Effector memory CD4-positive, alpha-beta T cell (primary cell): ENCODE measurements around the gene RELN.
"Not testable (repeated sequence)": the region's sequence is repeated elsewhere in the genome, so short reads cannot be mapped to it uniquely, and the experiment has no call there.

Source experiments
- DNase-seq, 3 donors: peaks; one replicate each; pipeline ENCODE4 v3.0.0-alpha.2; 2020
- H3K27ac ChIP-seq: 2 replicates; pipeline ENCODE4 v1.7.0; 2013; ENCODE audit warnings: mild to moderate bottlenecking, low read length, moderate library complexity; ENCODE audit not compliant: insufficient read depth, poor library complexity, severe bottlenecking
- H3K27me3 ChIP-seq: replicated peaks from 2 replicates; pipeline ENCODE4 v1.7.0; 2013; ENCODE audit warnings: mild to moderate bottlenecking, low read length; ENCODE audit not compliant: insufficient read depth, control insufficient read depth, poor library complexity, severe bottlenecking
- H3K36me3 ChIP-seq: 2 replicates; pipeline ENCODE4 v1.7.0; 2013; ENCODE audit warnings: mild to moderate bottlenecking, low read length, moderate library complexity; ENCODE audit not compliant: control insufficient read depth, insufficient read depth
- H3K4me1 ChIP-seq: 2 replicates; pipeline ENCODE4 v1.7.0; 2013; ENCODE audit warnings: low read length, mild to moderate bottlenecking; ENCODE audit not compliant: control insufficient read depth, insufficient read depth, poor library complexity, severe bottlenecking
- H3K4me3 ChIP-seq: 2 replicates; pipeline ENCODE4 v1.7.0; 2013; ENCODE audit warnings: low read length, low read depth, mild to moderate bottlenecking; ENCODE audit not compliant: insufficient read depth, poor library complexity, severe bottlenecking
- H3K9me3 ChIP-seq: 2 replicates; pipeline ENCODE4 v1.7.0; 2013; ENCODE audit warnings: mild to moderate bottlenecking, low read length, moderate library complexity; ENCODE audit not compliant: control insufficient read depth
- total RNA-seq, 3 donors: gene quantifications; one replicate each; lab custom pipeline; 2026; lab: John Stamatoyannopoulos, UW

RELN gene
- 0 reads per million in 3 donors for total RNA-seq

DNA sequence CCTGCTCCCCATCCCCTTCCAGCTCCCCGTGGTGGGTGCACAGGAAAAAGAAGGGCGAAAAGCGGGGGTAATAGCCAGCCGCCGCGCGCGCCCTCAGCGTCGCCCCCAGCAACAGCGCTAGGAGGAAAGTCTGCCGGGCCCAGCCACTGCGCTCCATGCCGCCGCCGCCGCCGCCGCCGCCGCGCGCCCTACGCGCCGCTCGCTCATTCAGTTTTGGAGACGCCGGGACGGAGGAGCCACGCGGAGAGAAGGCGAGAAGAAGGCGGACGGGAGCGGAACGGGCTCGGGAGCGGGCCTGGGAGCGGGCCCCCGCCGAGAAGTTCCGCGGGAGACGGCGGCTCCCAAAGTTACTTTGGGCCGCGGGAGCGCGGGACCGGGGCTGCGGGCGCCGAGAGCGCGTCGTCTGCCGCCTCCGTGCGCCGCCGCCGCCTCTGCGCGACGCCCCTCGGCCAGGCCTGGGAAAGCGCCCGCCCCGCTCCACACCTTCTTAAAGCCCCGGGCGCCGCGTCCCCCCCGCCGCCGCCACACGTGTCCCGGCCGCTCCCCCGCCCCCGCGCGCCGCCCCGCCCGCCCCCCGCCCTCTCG, at the start of gene RELN:
Gene RELN (minus strand): TSS at position 459 of the 585 bp plus-strand sequence. CDS start 302 bp downstream, at position 157.
- H3K36me3 ChIP-seq: no peaks in the 10 kb centered on the region
- H3K27me3 ChIP-seq: peaks cover 8% of the 10 kb centered on the region
- no peak within 1 kb of the TSS for H3K4me3 ChIP-seq
- no peaks in the 10 kb centered on the region for H3K4me1 ChIP-seq
- DNase-seq: no peak
- no peak within 1 kb of the TSS for H3K27ac ChIP-seq
- no peaks in the 10 kb centered on the region for H3K9me3 ChIP-seq

DNA sequence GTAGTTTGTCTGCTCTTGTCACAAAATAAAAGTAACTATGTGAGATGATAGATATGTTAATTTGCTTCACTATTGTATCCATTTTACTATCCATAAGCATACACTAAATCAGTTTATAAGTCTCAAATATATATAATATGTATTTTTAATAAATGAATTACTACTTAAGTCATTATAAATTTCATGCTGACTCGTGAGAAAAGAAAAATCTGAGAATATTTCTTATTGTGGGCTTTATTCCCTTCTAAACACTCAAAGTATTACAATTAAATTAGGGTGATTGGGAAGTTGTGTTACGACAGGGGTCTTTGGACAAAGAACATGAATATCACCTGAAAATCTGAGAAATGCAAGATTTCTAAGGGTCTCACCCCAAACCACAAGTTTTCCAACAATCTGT, 48.7 kb upstream of the RELN start:
- H3K27ac ChIP-seq: no peak overlapping the region
- no peak overlapping the region for H3K4me3 ChIP-seq
- DNase-seq: no peak
- no peaks in the 10 kb centered on the region for H3K4me1 ChIP-seq
- H3K27me3 ChIP-seq: no peaks in the 10 kb centered on the region
- no peaks in the 10 kb centered on the region for H3K9me3 ChIP-seq
- no peaks in the 10 kb centered on the region for H3K36me3 ChIP-seq

DNA sequence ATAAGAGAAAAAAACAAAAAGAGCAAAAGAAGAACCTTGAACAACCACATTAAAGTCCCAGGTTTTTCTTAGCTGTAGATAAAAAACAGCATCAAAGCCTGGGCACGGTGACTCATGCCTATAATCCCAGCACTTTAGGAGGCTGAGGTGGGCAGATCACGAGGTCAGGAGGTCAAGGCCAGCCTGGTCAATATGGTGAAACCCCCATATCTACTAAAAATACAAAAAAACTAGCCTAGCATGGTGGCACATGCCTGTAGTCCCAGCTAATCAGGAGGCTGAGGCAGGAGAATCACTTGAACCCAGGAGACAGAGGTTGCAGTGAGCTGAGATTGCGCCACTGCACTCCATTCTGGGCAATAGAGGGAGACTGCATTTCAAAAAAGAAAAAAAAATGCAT, 47.4 kb upstream of the RELN start:
- DNase-seq, H3K27me3 ChIP-seq: not testable (repeated sequence)

DNA sequence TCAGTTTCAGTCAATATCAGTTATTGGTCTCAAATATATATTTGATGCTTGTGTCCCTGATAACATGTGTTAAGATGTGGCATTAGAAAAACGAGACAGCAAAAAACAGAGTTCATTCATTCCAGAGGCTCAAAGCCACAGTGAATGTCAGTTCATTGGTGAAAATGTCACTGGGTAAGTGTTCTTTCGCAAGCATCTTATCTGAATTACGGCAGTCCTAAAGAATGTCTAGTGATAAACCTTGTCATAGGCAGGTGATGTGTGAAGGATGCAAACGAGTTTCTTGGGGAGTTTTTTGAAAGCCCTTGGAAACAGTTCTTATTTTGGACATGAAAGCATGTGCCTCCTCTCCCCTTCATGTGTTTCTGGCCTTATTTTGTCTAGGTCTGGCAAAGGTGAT, 45.9 kb upstream of the RELN start:
- DNase-seq: no peak
- no peaks in the 10 kb centered on the region for H3K27me3 ChIP-seq
- no peaks in the 10 kb centered on the region for H3K36me3 ChIP-seq
- H3K4me3 ChIP-seq: no peak overlapping the region
- no peak overlapping the region for H3K27ac ChIP-seq
- no peaks in the 10 kb centered on the region for H3K4me1 ChIP-seq
- H3K9me3 ChIP-seq: no peaks in the 10 kb centered on the region

More for the DNA sequence above, 47.4 kb upstream of the RELN start:
- H3K4me1 ChIP-seq, H3K36me3 ChIP-seq, H3K27ac ChIP-seq, H3K4me3 ChIP-seq, H3K9me3 ChIP-seq: not testable (repeated sequence)

DNA sequence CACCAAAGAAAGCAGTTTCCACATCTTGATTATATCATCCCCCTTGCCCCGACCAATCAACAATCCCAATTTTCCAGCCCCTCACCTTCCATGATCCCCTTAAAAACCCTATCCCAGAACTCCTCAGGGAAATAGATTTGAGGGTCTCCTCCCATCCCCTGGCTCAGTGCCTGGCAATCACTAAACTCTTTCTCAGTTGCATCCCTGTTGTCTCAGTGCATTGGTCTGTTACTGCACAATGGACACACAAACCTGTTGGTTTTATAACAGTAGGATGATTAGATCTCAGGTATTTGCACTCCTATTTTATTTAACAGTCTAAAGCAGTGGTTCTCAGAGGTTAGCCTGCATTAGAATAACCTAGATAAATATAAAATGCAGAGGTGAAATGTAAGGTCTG, 45.2 kb upstream of the RELN start:
- Histone ChIP-seq H3K4me3 (no peak overlapping the region), H3K9me3 (no peaks in the 10 kb centered on the region), H3K27me3 (no peaks in the 10 kb centered on the region), H3K36me3 (no peaks in the 10 kb centered on the region), H3K27ac (no peak overlapping the region), H3K4me1 (no peaks in the 10 kb centered on the region)
- no peak for DNase-seq

DNA sequence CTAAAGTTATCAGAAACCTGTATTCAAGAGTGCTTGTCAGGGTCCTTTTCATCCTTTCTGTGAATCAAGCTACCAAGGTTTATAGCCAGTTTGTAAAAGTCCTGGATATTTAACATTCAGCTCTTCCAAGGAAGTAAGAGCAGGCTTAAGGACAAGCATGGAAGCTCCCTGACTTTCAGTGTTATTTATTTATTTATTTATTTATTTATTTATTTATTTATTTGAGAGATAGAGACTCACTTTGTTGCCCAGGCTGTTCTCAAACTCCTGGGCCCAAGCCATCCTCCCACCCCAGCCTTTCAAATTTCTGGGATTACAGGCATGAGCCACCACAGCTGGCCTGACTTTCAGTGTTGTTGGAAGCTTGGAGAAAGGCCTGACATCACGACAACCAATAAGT, 44.4 kb upstream of the RELN start:
- no peaks in the 10 kb centered on the region for H3K36me3 ChIP-seq
- DNase-seq: no peak
- no peak overlapping the region for H3K27ac ChIP-seq
- H3K27me3 ChIP-seq: no peaks in the 10 kb centered on the region
- no peaks in the 10 kb centered on the region for H3K4me1 ChIP-seq
- H3K9me3 ChIP-seq: no peaks in the 10 kb centered on the region
- H3K4me3 ChIP-seq: no peak overlapping the region

DNA sequence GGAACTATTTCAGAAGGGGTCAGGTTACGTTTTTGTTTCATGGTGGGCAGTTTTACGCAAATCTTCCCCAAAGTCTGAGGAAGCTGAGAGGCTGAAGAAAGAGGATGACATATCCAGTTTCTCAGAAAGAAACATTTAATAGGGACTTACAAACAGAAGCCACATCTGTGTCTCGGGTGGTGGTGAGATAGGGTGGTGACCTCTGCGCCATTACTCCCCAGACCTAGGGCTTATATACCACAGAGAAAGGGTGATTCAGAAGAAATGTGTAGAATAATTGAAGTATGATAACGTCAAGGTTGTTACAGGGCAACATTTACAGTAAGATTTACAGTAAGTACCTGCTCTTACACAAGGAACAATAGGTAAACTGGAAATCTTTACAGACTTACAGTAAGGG, 43.0 kb upstream of the RELN start:
- H3K4me1 ChIP-seq: no peaks in the 10 kb centered on the region
- no peaks in the 10 kb centered on the region for H3K27me3 ChIP-seq
- H3K36me3 ChIP-seq: no peaks in the 10 kb centered on the region
- H3K4me3 ChIP-seq: no peak overlapping the region
- DNase-seq: no peak
- H3K27ac ChIP-seq: no peak overlapping the region
- H3K9me3 ChIP-seq: no peaks in the 10 kb centered on the region

DNA sequence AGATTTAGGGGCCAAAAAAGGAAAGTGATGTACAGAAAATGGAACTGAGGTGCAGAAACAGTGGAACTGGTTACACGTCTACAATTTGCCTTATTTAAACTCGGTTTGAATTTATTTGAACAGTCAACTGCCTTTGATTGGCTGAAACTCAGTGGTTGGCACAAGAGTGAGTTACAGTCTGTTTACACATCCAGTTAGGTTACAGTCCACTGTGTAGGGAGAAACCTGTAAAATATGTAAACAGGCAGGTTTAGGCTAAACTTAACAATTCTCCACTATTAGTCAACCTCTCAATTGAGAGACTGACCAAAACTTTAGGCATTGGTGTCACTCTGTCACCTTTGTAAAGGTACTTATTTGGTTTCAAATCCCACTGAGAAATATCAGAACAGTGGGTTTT, 40.3 kb upstream of the RELN start:
- H3K9me3 ChIP-seq: no peaks in the 10 kb centered on the region
- no peak overlapping the region for H3K27ac ChIP-seq
- no peaks in the 10 kb centered on the region for H3K36me3 ChIP-seq
- DNase-seq: no peak
- H3K4me3 ChIP-seq: no peak overlapping the region
- H3K27me3 ChIP-seq: no peaks in the 10 kb centered on the region
- no peaks in the 10 kb centered on the region for H3K4me1 ChIP-seq

DNA sequence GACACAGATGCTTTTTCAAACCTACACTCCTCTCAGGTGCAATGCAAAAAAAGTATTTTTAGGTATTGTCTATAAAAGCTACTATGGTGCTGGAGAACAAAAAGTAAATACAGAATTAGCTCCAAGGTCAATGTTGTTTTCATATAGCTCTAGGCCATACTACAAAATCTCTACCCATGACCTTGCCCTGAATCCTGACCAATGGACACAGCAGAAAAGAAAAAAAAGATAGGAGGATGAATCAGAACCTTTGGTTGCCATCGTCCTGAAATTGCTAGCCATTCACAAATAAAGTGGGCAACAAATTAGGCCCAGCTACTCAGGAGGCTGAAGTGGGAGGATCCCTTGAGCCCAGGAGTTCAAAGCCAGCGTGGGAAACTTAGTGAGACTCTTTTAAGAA, 35.2 kb upstream of the RELN start:
- Histone ChIP-seq H3K4me1 (no peaks in the 10 kb centered on the region), H3K9me3 (no peaks in the 10 kb centered on the region), H3K36me3 (no peaks in the 10 kb centered on the region), H3K4me3 (no peak overlapping the region), H3K27ac (no peak overlapping the region), H3K27me3 (no peaks in the 10 kb centered on the region)
- DNase-seq: no peak

DNA sequence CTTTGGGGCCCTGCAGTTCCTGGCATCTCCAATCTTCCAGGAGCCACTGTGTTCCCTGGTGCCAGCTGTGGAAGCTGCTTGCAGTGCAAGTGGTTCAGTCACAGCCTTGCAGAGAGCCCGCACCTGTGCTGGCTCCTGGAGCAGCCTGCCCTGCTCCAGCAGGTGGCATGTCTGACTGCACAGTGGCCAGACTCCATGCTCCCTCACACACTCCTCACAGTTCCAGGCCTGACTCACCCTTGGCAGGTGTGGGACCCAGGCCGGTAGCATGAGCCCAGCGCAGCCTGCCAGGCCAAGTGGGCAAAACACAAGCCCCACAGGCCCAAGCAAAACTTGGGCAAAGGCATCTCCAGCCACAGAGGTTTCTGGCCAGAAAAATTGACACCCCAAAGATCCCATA, 33.6 kb upstream of the RELN start:
- Histone ChIP-seq H3K27me3 (no peaks in the 10 kb centered on the region), H3K36me3 (no peaks in the 10 kb centered on the region), H3K4me3 (no peak overlapping the region), H3K27ac (no peak overlapping the region), H3K4me1 (no peaks in the 10 kb centered on the region), H3K9me3 (no peaks in the 10 kb centered on the region)
- DNase-seq: no peak
